Measurements from ENCODE around the gene CRYBA4.

- TF ChIP-seq CTCF (IDR thresholded peaks at IDR 0.05), result no peak
- TF ChIP-seq POLR2A (IDR thresholded peaks at IDR 0.05), result no peak
Observed at GRCh38 chr22:26631282-26631681, 9.5 kb downstream of the CRYBA4 start.
